Heart left ventricle (tissue), 13 donors: ENCODE measurements around the gene WIPF1.

Source experiments
- POLR2A ChIP-seq, 2 donors: fragments of 450-650 bp; IDR thresholded peaks; one replicate each; pipeline ENCODE4 v1.6.1; 2017; ENCODE audit warnings: antibody characterized with exemption in 2 of 2, mild to moderate bottlenecking in 2 of 2, moderate library complexity in 2 of 2
- TF ChIP-seq, protein P1 (sequence below), 12 donors: fragments of 200-600 bp; sonication (generic) in 4 of 12; IDR thresholded peaks; one replicate each; pipeline versions ENCODE4 v1.5.0 to v1.8.0; 2018 to 2022; ENCODE audit warnings: antibody characterized with exemption in 12 of 12, mild to moderate bottlenecking in 5 of 12
- donor health status: ischemic (EF 13 %, LVEDD 7.1; RV severe dilation, severe dysfunction).
- donor health status: DM: no; HTN: yes; CAD: no.
- donor health status: DM: no; HTN: no; CAD: no.
- donor health status: ischemic (EF 25% LVEDD 6.9; RV normal size, moderate dysfunction).
- donor health status: ischemic (EF 25% LVEDD 5.7; RV mildly dilated, moderate dysfunction).
- donor health status: ischemic (EF 35%, LVEDD 5.7; RV mildly dilated, moderate dysfunction).
- donor health status: nonischemic (EF 11% LVEDD 7.7; RV severe dilation, severe dysfunction).
- donor health status: DM: yes; HTN: yes; CAD: no.
- donor health status: PGD.
- donor health status: ischemic (EF 29% LVEDD 5.4; RV normal size, mild dysfunction).
- donor health status: nonischemic (EF 23%, LVEDD 6.1; RV moderate dilation, normal function).

DNA sequence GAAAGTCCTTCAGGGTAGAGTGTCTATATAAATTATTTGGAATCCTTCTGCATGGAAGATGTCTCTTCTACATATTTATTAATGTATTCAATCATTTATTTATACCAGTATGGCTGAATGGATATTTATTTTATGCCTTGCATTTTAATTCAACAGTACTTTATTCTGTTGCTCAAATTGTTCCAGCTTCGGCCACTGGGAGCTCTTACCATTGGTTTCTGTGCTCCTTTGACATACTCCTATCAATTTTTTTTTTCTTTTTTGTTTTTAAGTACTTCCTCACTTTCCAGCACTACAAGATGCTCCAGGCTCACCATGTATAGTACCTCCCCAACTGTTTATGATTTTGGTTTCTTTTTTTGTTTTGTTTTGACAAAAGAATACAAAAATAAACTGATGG, 39.4 kb upstream of the WIPF1 start:
- TF ChIP-seq, protein P1, sequence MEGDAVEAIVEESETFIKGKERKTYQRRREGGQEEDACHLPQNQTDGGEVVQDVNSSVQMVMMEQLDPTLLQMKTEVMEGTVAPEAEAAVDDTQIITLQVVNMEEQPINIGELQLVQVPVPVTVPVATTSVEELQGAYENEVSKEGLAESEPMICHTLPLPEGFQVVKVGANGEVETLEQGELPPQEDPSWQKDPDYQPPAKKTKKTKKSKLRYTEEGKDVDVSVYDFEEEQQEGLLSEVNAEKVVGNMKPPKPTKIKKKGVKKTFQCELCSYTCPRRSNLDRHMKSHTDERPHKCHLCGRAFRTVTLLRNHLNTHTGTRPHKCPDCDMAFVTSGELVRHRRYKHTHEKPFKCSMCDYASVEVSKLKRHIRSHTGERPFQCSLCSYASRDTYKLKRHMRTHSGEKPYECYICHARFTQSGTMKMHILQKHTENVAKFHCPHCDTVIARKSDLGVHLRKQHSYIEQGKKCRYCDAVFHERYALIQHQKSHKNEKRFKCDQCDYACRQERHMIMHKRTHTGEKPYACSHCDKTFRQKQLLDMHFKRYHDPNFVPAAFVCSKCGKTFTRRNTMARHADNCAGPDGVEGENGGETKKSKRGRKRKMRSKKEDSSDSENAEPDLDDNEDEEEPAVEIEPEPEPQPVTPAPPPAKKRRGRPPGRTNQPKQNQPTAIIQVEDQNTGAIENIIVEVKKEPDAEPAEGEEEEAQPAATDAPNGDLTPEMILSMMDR (IDR thresholded peaks at IDR 0.05), result no peak
- TF ChIP-seq POLR2A (IDR thresholded peaks at IDR 0.05), result no peak
